Keratinocyte (primary cell): Measurements from ENCODE around the gene SKIC2.
"Not testable (repeated sequence)": the region's sequence is repeated elsewhere in the genome, so short reads cannot be mapped to it uniquely, and the experiment has no call there.

Experiments
- EZH2 ChIP-seq: IDR thresholded peaks from one replicate; pipeline ENCODE4 v1.6.1; 2012; ENCODE audit warnings: inconsistent platforms, mild to moderate bottlenecking, low read length, moderate library complexity
- TF ChIP-seq, protein P1 (sequence below), 3 experiments: IDR thresholded peaks in 1 of 3; conservative IDR thresholded peaks in 1 of 3; optimal IDR thresholded peaks in 1 of 3; 2 replicates in 2 of 3; 3 replicates in 1 of 3; pipeline versions ENCODE3 to v1.5.1; 2011; ENCODE audit warnings: low read length in 3 of 3, mild to moderate bottlenecking in 3 of 3, moderate library complexity in 2 of 3, control low read depth in 1 of 3, inconsistent platforms in 1 of 3; ENCODE audit not compliant: insufficient read depth in 2 of 3; ENCODE audit errors: extremely low read depth in 1 of 3

- TF ChIP-seq, protein P1, sequence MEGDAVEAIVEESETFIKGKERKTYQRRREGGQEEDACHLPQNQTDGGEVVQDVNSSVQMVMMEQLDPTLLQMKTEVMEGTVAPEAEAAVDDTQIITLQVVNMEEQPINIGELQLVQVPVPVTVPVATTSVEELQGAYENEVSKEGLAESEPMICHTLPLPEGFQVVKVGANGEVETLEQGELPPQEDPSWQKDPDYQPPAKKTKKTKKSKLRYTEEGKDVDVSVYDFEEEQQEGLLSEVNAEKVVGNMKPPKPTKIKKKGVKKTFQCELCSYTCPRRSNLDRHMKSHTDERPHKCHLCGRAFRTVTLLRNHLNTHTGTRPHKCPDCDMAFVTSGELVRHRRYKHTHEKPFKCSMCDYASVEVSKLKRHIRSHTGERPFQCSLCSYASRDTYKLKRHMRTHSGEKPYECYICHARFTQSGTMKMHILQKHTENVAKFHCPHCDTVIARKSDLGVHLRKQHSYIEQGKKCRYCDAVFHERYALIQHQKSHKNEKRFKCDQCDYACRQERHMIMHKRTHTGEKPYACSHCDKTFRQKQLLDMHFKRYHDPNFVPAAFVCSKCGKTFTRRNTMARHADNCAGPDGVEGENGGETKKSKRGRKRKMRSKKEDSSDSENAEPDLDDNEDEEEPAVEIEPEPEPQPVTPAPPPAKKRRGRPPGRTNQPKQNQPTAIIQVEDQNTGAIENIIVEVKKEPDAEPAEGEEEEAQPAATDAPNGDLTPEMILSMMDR (optimal IDR thresholded peaks at IDR 0.05 in 1 of 3, IDR thresholded peaks at IDR 0.05 in 1 of 3, conservative IDR thresholded peaks at IDR 0.05 in 1 of 3; ENCODE audit: extremely low read depth in 1 of 3, insufficient read depth in 2 of 3, low read length in 3 of 3), result not testable (repeated sequence)
- TF ChIP-seq EZH2, result not testable (repeated sequence)
Measured at GRCh38 chr6:31980998-31981397, 22.0 kb downstream of the SKIC2 start.
